NB4 (cell line): ENCODE results near the gene DMXL2.

Source experiments
- MAX ChIP-seq: IDR thresholded peaks from 2 replicates; pipeline ENCODE4 v1.6.1; 2011; ENCODE audit warnings: low read depth, low read length
- TF ChIP-seq, protein P1 (sequence below): IDR thresholded peaks from one replicate; pipeline ENCODE4 v1.5.1; 2012; ENCODE audit warnings: low read depth, low read length

DNA sequence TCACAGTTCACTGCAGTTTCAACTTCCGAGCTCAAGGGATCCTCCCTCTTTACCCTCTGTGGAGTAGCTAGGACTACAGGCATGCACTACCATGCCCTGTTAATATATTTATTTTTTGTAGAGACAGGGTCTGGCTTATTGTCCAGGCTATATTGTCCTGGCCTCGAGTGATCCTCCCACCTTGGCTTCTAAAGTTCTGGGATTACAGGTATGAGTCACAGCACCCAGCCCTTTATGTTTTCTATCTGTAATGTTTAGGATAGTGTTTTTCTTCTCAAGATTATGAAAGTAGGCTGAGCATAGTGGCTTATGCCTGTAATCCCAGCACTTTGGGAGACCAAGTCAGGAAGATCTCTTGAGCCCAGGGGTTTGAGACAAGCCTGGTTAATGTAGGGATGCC lies 46.8 kb upstream of the DMXL2 start:
- TF ChIP-seq MAX, result no peak
- TF ChIP-seq, protein P1, sequence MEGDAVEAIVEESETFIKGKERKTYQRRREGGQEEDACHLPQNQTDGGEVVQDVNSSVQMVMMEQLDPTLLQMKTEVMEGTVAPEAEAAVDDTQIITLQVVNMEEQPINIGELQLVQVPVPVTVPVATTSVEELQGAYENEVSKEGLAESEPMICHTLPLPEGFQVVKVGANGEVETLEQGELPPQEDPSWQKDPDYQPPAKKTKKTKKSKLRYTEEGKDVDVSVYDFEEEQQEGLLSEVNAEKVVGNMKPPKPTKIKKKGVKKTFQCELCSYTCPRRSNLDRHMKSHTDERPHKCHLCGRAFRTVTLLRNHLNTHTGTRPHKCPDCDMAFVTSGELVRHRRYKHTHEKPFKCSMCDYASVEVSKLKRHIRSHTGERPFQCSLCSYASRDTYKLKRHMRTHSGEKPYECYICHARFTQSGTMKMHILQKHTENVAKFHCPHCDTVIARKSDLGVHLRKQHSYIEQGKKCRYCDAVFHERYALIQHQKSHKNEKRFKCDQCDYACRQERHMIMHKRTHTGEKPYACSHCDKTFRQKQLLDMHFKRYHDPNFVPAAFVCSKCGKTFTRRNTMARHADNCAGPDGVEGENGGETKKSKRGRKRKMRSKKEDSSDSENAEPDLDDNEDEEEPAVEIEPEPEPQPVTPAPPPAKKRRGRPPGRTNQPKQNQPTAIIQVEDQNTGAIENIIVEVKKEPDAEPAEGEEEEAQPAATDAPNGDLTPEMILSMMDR, result no peak
